ENCODE measurements around the gene STXBP1. TPM values are rescaled to one million over a fixed set of nuclear protein-coding genes. Genes with fewer than 3 reads are reported as not detected.

The STXBP1 gene
- total and polyA plus RNA-seq, 9 of the 15 experiments (the other 6 are each of a cell fraction or from before 2014, with no cell fraction given) = 4.6 to 35.1 (median 9.7) TPM

GRCh38 chr9:127734747-127735529 is 122.9 kb downstream of the STXBP1 start, which contains the start of gene TOR2A (continued):
- TF ChIP-seq CHD7 (IDR thresholded peaks at IDR 0.05; ENCODE audit: low read depth, low read length) (no peak), TEAD1 (CRISPR knock-in tag; IDR thresholded peaks at IDR 0.05) (peak in 1 of 2 experiments; percentile 86; a peak in 2 of 4 replicates), CXXC5 (CRISPR knock-in tag; IDR thresholded peaks at IDR 0.05) (peak; percentile 85), BMI1 (IDR thresholded peaks at IDR 0.05; ENCODE audit: low read length) (peak; percentile 96), FOXM1 (IDR thresholded peaks at IDR 0.05; ENCODE audit: low read depth) (no peak), FOXM1 (CRISPR knock-in tag; IDR thresholded peaks at IDR 0.05; ENCODE audit: low read depth) (0 out of 2 replicates have a peak, but pooled peaks have one; percentile 69), CREB3L1 (IDR thresholded peaks at IDR 0.05; ENCODE audit: borderline replicate concordance, low read depth) (peak; percentile 90), THAP7 (CRISPR knock-in tag; IDR thresholded peaks at IDR 0.05) (no peak), NR2C1 (IDR thresholded peaks at IDR 0.05) (no peak), NR2C1 (tag; IDR thresholded peaks at IDR 0.05) (peak; percentile 46; the same call in 1 of the 2 replicates)

All from K562 (cell line).